ENCODE measurements around the gene PREX1. TPM values are rescaled to one million over a fixed set of nuclear protein-coding genes. Genes with fewer than 3 reads are reported as not detected.

The PREX1 gene
- total and polyA plus RNA-seq, 9 donors = 3.8 to 13.6 (median 6.7) TPM

DNA sequence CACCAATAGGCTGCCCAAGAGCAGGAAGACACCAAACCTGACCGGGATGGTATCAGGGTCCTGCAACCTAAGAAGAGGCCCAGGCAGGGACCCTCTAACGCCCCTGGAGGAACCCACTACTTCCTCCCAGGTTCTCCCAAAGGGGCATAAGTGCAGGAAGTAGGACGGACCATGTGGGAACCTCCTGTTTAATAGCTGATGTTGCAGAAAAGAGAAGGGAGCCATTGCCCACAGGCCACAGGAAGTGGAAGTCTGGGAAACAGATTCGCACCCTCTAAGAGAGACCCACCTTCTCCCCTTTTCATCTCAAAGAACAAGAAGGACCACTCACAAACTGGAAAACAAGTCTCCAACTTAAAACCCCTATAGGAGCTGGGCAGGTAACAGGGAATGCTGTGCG, 18.1 kb downstream of the PREX1 start:
- H3K9me3 ChIP-seq = no peaks in the 10 kb centered on the region
- no peaks in the 10 kb centered on the region for H3K4me1 ChIP-seq (ENCODE audit: insufficient read depth)
- no peak for DNase-seq
- no peak overlapping the region for H3K27ac ChIP-seq
- intact Hi-C loops (cut with DNase I) = no loop called here
- TF ChIP-seq, protein P1, sequence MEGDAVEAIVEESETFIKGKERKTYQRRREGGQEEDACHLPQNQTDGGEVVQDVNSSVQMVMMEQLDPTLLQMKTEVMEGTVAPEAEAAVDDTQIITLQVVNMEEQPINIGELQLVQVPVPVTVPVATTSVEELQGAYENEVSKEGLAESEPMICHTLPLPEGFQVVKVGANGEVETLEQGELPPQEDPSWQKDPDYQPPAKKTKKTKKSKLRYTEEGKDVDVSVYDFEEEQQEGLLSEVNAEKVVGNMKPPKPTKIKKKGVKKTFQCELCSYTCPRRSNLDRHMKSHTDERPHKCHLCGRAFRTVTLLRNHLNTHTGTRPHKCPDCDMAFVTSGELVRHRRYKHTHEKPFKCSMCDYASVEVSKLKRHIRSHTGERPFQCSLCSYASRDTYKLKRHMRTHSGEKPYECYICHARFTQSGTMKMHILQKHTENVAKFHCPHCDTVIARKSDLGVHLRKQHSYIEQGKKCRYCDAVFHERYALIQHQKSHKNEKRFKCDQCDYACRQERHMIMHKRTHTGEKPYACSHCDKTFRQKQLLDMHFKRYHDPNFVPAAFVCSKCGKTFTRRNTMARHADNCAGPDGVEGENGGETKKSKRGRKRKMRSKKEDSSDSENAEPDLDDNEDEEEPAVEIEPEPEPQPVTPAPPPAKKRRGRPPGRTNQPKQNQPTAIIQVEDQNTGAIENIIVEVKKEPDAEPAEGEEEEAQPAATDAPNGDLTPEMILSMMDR (IDR thresholded peaks at IDR 0.05) = no peak
- TF ChIP-seq POLR2A (IDR thresholded peaks at IDR 0.05) (no peak), EP300 (IDR thresholded peaks at IDR 0.05) (no peak)
- no peaks in the 10 kb centered on the region for H3K36me3 ChIP-seq
- H3K4me3 ChIP-seq = no peak overlapping the region
- no peaks in the 10 kb centered on the region for H3K27me3 ChIP-seq
- WGBS, 3 donors = 85 to 96% (median 89%) methylated on average over 5 of the region's 5 CpGs

DNA sequence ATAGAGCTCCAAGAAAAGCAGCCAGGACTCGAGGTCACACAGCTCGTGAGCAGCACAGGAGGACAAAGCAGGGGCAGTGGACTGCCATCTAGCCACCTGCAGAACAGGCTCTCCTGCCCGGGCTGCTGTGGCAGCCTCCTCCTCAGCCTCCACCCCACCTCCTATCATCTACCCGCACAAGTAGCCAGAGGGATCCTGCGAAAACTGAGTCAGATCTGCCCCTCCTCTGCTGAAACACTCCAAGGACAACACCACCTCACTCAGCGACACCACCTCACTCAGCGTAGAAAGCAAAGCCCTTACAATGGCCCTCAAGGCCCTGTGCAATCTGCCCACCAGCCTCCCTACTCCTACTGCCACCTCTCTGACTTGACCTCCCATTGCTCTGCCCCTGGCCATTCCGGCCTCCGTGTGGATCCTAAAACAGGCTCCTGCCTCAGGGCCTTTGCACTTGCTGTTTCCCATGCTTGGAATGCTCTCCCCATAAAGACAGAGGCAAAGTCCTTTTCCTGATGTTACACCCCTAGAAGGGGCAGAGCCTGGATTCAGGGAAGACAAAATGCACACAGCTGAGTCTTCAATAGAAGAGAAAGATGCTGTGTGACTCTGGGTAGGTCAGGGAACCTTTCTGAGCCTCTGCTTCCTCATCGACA, 19.3 kb downstream of the PREX1 start:
- Histone ChIP-seq H3K4me3 (no peak overlapping the region), H3K9me3 (no peaks in the 10 kb centered on the region), H3K27ac (no peak overlapping the region), H3K27me3 (no peaks in the 10 kb centered on the region), H3K4me1 (ENCODE audit: insufficient read depth) (no peaks in the 10 kb centered on the region), H3K36me3 (no peaks in the 10 kb centered on the region)
- no peak for DNase-seq
- WGBS, 3 donors = 81 to 91% (median 87%) methylated on average over 10 of the region's 10 CpGs
- intact Hi-C loops (cut with DNase I) = no loop called here
- TF ChIP-seq, protein P1 (IDR thresholded peaks at IDR 0.05) = no peak
- no peak for TF ChIP-seq POLR2A (IDR thresholded peaks at IDR 0.05)
- no peak for TF ChIP-seq EP300 (IDR thresholded peaks at IDR 0.05)

DNA sequence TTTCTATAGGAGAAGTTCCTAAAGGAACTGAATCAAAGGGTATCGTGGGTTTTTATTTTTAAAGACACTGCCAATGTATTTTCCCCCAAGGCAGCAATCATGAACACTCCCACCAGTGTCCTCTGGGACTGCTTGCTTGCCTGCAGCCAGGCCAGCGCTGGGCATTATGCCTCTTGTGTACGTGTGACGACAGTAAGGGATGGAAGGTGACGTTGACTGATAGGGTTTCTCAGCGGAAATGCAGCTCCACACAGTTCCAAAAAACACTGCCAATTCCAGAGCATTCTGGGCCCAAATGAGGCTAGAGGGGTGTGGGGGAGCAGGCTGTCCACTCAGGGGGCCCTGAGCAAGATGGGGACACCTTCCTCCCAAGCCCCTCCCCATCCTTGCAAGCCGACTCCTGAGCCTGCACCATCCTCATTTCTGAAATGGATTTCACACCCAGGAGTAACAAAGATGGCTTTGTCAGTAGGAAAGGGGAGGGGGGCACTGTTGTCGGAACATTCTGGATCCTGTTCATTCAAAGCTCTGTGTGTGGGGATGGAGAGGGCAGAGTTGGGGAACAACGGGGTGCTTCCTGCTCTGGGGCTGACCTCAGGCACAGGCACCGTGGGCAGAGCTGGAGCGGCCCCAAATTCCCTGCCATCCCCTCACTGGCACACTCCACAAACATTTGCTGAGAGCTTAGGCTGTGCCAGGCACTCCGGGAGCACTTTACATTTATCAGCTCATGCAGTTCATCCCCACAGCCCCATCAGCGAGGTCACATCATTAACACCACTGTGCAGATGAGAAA, 20.0 kb downstream of the PREX1 start:
- TF ChIP-seq POLR2A (IDR thresholded peaks at IDR 0.05) (no peak), EP300 (IDR thresholded peaks at IDR 0.05) (no peak)
- TF ChIP-seq, protein P1 (IDR thresholded peaks at IDR 0.05) = no peak
- intact Hi-C loops (cut with DNase I) = no loop called here
- no peak overlapping the region for H3K4me3 ChIP-seq
- DNase-seq = no peak
- H3K36me3 ChIP-seq = no peaks in the 10 kb centered on the region
- no peaks in the 10 kb centered on the region for H3K9me3 ChIP-seq
- no peak overlapping the region for H3K27ac ChIP-seq
- H3K4me1 ChIP-seq (ENCODE audit: insufficient read depth) = no peaks in the 10 kb centered on the region
- H3K27me3 ChIP-seq = no peaks in the 10 kb centered on the region
- 84% methylated on average over 13 of the region's 13 CpGs for WGBS, 3 donors

DNA sequence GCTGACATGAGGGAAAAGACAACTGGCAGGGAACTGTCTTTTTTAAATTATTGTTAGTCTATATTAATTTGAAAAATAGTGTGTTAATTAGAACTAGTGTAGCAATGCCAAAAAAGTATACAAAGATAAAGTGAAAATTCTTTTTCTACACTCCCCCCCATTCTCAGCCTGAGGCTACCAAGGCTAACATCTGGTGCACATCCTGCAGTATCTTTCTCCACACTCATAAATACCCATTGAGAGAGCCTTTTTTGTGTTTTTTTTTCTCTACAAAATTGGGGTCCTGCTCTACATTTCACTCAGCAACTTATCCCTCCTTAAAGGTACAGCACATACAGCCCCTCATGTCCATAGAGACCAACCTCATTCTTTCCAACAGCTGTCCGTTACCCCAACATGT, 20.7 kb downstream of the PREX1 start:
- no peaks in the 10 kb centered on the region for H3K36me3 ChIP-seq
- H3K27ac ChIP-seq = no peak overlapping the region
- WGBS, 3 donors = 95 to 100% (median 98%) methylated on average over 1 of the region's 1 CpG
- TF ChIP-seq POLR2A (IDR thresholded peaks at IDR 0.05) = no peak
- TF ChIP-seq, protein P1 (IDR thresholded peaks at IDR 0.05) = no peak
- TF ChIP-seq EP300 (IDR thresholded peaks at IDR 0.05) = no peak
- intact Hi-C loops (cut with DNase I) = no loop called here
- H3K9me3 ChIP-seq = no peaks in the 10 kb centered on the region
- H3K27me3 ChIP-seq = no peaks in the 10 kb centered on the region
- no peaks in the 10 kb centered on the region for H3K4me1 ChIP-seq (ENCODE audit: insufficient read depth)
- DNase-seq = no peak
- H3K4me3 ChIP-seq = no peak overlapping the region

Measured in ovary (tissue), 9 donors.